GM12878 (cell line): Measurements from ENCODE around the gene RIOK1.

ENCODE experiments used
- CBX5 ChIP-seq: sonication (generic); IDR thresholded peaks from 2 replicates; pipeline ENCODE4 v1.6.1; 2016; ENCODE audit warnings: low read depth, moderate library complexity, mild to moderate bottlenecking, inconsistent platforms
- CHD2 ChIP-seq: IDR thresholded peaks from 2 replicates; pipeline ENCODE4 v1.6.1; 2011; ENCODE audit warnings: low read depth, low read length, improper control_type of control experiment, borderline replicate concordance
- EP300 ChIP-seq, 2 experiments: fragments of 150-350 bp in 1 of 2; IDR thresholded peaks; 2 replicates each; pipeline ENCODE4 v1.6.1; 2011 to 2012; ENCODE audit warnings: low read depth in 2 of 2, low read length in 2 of 2, borderline replicate concordance in 1 of 2, improper control_type of control experiment in 1 of 2, inconsistent platforms in 1 of 2; ENCODE audit not compliant: control insufficient read depth in 1 of 2
- POLR2AphosphoS5 ChIP-seq: IDR thresholded peaks from 2 replicates; pipeline ENCODE4 v1.6.1; 2011; ENCODE audit warnings: mild to moderate bottlenecking, low read length, inconsistent platforms
- RCOR1 ChIP-seq: conservative IDR thresholded peaks from 2 replicates; pipeline ENCODE4 v1.6.1; 2012; ENCODE audit warnings: low read depth, low read length, improper control_type of control experiment

DNA sequence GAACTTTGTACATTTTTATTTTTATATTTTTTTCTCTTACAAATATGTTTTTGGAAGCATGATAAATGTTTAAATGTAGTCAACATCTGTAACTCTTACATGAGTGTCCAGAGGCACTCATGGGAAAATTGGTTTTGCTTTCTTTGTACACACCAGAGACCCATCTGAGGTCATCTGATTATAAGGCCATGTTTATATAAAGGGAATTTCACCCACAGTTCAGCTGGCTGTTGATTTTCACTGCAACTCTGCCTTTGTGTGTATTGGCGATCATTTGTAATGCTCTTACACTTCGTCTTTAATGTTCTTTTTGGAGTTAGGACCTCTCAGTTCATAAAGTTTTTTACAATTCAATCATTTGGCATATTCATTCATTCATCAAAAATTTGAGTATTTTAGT, 28.1 kb downstream of the RIOK1 start:
- TF ChIP-seq POLR2AphosphoS5 (no peak), EP300 (IDR thresholded peaks at IDR 0.05; ENCODE audit: borderline replicate concordance in 1 of 2, control insufficient read depth in 1 of 2, low read depth in 2 of 2, low read length in 2 of 2) (no peak), CBX5 (no peak), RCOR1 (no peak), CHD2 (no peak)
